Large intestine (tissue), 3 donors: Measurements from ENCODE around the gene FAM3B. TPM values are rescaled to one million over a fixed set of nuclear protein-coding genes. Genes with fewer than 3 reads are reported as not detected.
"Not testable (repeated sequence)": the region's sequence is repeated elsewhere in the genome, so short reads cannot be mapped to it uniquely, and the experiment has no call there.

Experiments used
- DNase-seq, 2 donors: peaks; one replicate each; pipeline versions ENCODE4 v3.0.0 to v3.0.0-alpha.2; 2013
- H3K27ac ChIP-seq: one replicate; pipeline ENCODE4 v1.5.1; 2013; ENCODE audit warnings: low read length
- H3K27me3 ChIP-seq: 2 replicates; pipeline ENCODE4 v1.6.1; 2013; ENCODE audit warnings: low read length; ENCODE audit not compliant: control insufficient read depth, insufficient read depth
- H3K36me3 ChIP-seq: 2 replicates; pipeline ENCODE4 v1.6.1; 2013; ENCODE audit warnings: low read length; ENCODE audit not compliant: control insufficient read depth, insufficient read depth
- H3K4me1 ChIP-seq: one replicate; pipeline ENCODE4 v1.6.1; 2013; ENCODE audit warnings: low read length; ENCODE audit not compliant: control insufficient read depth, insufficient read depth
- H3K4me3 ChIP-seq: one replicate; pipeline ENCODE4 v1.5.1; 2013; ENCODE audit warnings: low read length
- H3K9me3 ChIP-seq: one replicate; pipeline ENCODE4 v1.6.1; 2013; ENCODE audit warnings: mild to moderate bottlenecking, low read depth, low read length, moderate library complexity; ENCODE audit not compliant: control insufficient read depth
- WGBS: methylation state at CpG from one replicate; pipeline ENCODE4 v1.1.5; 2013; ENCODE audit warnings: low lambda C conversion rate; ENCODE audit not compliant: insufficient coverage; 5-methylcytosine and 5-hydroxymethylcytosine counted together
- polyA plus RNA-seq: library from polyadenylated mRNA; unstranded; fragments of 120-200 nt; gene quantifications from one replicate; pipeline ENCODE4 v1.2.1, GENCODE V29; 2013

The FAM3B gene
- polyA plus RNA-seq, 1 donor, result 7.4 TPM

DNA sequence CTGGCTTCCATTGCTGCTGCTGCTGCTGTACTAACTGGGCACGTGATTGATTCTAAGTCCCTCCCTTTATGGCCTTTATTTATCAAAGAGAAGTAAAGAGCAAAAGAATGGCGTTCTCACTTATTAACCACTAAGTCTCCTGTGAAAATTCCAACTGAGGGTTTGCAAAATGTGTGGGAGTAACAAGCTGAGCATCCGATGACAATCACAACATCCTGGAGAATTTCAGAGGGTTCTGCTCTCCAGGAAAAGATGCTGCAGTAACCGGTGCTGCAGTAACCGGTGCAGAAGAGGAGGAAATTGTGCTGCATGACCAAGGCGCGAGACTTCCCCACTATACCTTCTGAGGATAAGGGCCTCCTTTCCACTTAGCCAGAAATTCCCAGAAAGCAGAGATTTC, 32.5 kb downstream of the FAM3B start:
- H3K27ac ChIP-seq, result no peak overlapping the region
- no CpG with 5 or more reads among the region's 7 CpGs for WGBS
- no peak for DNase-seq
- no peaks in the 10 kb centered on the region for H3K36me3 ChIP-seq
- no peaks in the 10 kb centered on the region for H3K27me3 ChIP-seq
- no peaks in the 10 kb centered on the region for H3K9me3 ChIP-seq
- H3K4me3 ChIP-seq, result no peak overlapping the region
- H3K4me1 ChIP-seq, result no peaks in the 10 kb centered on the region

DNA sequence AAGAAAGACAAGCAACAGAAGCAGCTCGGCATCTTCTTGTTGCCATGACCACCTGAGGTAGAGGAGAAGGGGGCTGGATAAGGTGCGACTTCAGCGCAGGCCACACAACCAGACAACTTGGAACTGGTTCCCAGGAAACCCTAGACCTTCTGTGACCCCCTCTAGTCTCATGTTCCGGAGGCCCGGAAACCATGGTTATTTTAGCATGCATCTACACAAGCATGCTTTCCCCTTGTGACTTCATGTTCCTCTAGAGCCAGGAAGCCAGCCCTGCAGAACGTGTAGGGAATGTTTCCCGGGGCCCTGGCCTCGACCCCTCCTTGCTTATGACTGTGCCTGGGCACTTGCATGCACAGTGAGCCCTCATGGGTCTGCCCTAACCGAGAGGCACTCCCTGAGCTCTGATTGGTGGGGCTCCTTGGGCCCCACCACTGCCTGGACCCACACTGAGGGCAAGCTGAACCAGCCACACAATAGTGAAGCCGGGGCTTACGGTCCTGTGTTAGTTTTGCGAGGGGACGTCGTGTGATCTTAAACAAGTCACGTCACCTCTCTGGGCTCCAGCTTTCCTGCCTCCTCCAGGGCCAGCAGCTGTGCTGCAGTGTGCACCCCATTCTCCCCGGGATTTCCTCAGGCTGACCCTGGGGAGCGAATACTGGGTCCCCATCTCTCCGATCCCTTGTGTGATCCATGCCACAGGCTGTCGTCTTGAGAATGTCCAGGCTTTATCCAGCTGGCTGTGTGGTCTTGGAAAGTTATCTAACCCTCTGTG, 33.2 kb downstream of the FAM3B start:
- WGBS, result no CpG with 5 or more reads among the region's 19 CpGs
- no peak for DNase-seq
- Histone ChIP-seq H3K4me1 (no peaks in the 10 kb centered on the region), H3K9me3 (no peaks in the 10 kb centered on the region), H3K4me3 (no peak overlapping the region), H3K36me3 (no peaks in the 10 kb centered on the region), H3K27me3 (no peaks in the 10 kb centered on the region), H3K27ac (no peak overlapping the region)

DNA sequence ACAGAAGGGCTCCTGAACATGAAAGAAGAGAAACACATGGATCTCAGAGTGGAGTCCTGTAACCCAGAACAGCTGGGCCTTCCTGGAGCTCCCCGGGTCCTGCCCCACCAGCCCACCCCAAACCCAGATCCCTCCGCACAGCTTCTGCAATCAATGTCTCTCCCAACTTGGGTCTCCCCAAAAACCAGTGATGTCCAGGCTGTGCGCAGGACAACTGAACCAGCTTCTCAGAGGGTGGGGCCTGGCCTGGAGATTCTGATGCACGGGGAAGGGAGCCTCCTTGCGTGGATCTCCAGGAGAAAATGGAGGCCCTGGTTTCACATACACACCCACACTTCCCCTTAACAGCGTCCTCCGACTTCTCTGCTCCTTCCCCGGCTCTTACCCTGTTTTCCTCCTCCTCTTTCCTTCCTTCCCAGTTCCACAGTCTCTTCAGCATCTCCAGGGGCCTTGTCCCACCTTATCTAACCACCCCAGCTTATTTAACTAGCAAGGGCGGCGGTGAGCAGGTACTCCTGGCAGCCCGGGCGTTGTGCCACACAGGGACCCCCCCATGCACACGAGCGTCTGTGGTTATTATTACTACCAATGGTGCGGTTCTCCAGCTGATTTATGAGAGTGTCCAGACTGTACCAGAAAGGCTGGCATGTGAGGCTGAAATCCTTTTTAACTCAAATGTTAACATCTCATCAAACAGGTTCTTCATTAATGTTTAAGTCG, 34.0 kb downstream of the FAM3B start:
- Histone ChIP-seq H3K27me3 (no peaks in the 10 kb centered on the region), H3K4me1 (no peaks in the 10 kb centered on the region), H3K4me3 (no peak overlapping the region), H3K36me3 (no peaks in the 10 kb centered on the region), H3K9me3 (no peaks in the 10 kb centered on the region), H3K27ac (no peak overlapping the region)
- WGBS, result 94% methylated on average over 4 of the region's 16 CpGs
- no peak for DNase-seq

DNA sequence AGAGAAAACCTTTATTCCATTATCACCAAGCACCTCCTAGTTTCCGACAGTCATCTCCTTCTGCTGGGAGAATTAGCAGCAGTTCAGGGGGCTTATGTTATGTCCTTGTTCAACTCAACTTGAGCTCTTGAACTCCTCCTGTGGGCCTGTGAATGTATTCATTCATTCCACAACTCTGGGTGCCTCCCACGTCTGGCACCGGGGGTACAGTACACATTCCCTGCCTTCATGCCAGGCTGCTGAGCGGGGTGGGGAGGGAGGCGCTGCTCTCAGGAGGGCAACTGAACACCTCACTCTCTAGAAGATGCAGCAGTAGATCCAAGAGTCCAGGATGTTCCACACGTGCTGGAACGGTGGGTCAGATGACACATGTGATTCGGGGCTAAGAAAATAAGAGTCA, 40.9 kb downstream of the FAM3B start:
- Histone ChIP-seq H3K9me3 (no peaks in the 10 kb centered on the region), H3K27ac (no peak overlapping the region), H3K27me3 (no peaks in the 10 kb centered on the region), H3K4me3 (no peak overlapping the region), H3K4me1 (peaks cover 19% of the 10 kb centered on the region), H3K36me3 (no peaks in the 10 kb centered on the region)
- DNase-seq, result no peak
- no CpG with 5 or more reads among the region's 8 CpGs for WGBS

DNA sequence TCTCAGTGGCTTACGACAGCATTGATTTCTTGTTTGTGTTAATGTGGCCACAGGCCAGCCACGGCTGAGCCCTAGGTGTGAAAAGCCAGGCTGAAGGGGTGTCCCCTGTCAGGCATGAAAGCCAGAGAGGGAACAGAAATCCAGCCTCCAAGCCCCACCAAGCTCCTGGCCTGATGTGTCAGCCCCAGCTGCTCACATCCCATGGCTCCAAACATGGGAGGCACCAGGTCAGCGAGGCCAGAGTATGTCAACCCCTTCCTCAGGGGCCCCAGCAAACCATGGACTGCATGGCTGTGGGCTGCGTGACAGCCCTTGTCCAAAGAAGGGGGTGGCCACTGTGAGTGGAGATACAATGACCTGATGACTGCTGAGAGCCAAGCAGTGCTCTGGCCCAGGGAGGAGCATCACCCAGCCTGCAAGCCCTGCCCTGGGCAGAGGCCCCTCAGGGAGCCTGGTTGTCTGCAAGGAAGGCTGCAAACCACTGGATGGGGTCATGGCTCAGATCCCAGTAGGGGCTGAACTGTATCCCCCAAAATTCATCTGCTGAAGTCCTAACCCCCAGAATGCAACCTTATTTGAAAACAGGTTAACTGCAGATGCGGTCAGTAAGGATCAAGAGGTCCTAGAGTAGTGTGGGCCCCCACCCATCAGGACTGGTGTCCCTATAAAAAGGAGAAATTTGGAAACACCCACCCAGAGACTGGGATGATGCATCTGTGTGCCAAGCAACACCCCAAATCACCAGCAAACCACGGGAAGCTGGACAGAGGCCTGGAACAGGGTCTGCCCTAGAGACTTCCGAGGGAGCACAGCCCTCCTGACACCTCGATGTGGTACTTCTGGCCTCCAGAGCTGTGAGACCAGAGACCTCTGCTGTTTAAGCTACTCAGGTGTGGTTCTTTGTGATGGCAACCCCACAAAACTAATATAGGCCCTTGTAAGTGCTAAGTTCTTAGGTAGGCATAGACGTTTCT, 41.9 kb downstream of the FAM3B start:
- WGBS, result no CpG with 5 or more reads among the region's 9 CpGs
- DNase-seq, result no peak
- H3K27me3 ChIP-seq, result no peaks in the 10 kb centered on the region

DNA sequence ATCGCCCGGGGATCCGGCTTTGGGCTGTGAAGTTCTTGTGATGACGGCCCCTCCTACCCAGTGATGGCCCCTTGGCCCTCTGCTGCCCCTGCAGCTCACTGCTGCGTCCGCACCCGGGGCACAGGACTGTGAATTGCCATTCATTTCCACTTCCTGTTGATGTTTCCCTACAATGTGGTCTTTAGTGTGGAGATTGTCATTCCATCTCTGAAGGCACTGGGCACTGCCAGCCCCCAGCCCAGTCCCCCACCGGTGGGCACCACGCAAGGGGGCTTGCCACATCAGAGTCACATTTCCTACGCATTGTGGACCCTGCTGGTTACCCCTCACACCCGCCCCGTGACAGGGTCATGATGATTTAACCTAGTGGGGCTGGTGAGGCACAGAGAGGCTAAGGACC, 42.7 kb downstream of the FAM3B start:
- Histone ChIP-seq H3K4me1 (peaks cover 19% of the 10 kb centered on the region), H3K9me3 (no peaks in the 10 kb centered on the region), H3K4me3 (no peak overlapping the region), H3K36me3 (no peaks in the 10 kb centered on the region), H3K27ac (no peak overlapping the region), H3K27me3 (no peaks in the 10 kb centered on the region)
- no CpG with 5 or more reads among the region's 12 CpGs for WGBS
- DNase-seq, result no peak

More for the DNA sequence above, 41.9 kb downstream of the FAM3B start:
- Histone ChIP-seq H3K36me3 (no peaks in the 10 kb centered on the region), H3K27ac (no peak overlapping the region), H3K4me1 (peaks cover 19% of the 10 kb centered on the region), H3K9me3 (no peaks in the 10 kb centered on the region), H3K4me3 (no peak overlapping the region)

DNA sequence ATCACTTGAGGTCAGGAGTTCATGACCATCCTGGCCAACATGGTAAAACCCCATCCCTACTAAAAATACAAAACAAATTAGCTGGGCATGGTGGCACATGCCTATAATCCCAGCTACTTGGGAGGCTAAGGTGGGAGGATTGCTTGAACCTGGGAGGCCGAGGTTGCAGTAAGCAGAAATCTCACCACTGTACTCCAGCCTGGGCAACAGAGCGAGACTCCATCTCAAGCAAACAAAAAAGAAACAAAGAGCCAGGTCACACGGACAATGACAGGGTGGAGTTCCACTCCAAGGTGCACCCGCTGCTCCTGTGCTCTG, 43.1 kb downstream of the FAM3B start:
- H3K36me3 ChIP-seq, DNase-seq, H3K4me3 ChIP-seq, H3K27me3 ChIP-seq, H3K27ac ChIP-seq, H3K9me3 ChIP-seq: not testable (repeated sequence)
- WGBS, result no CpG with 5 or more reads among the region's 4 CpGs
- H3K4me1 ChIP-seq, result peaks cover 19% of the 10 kb centered on the region

DNA sequence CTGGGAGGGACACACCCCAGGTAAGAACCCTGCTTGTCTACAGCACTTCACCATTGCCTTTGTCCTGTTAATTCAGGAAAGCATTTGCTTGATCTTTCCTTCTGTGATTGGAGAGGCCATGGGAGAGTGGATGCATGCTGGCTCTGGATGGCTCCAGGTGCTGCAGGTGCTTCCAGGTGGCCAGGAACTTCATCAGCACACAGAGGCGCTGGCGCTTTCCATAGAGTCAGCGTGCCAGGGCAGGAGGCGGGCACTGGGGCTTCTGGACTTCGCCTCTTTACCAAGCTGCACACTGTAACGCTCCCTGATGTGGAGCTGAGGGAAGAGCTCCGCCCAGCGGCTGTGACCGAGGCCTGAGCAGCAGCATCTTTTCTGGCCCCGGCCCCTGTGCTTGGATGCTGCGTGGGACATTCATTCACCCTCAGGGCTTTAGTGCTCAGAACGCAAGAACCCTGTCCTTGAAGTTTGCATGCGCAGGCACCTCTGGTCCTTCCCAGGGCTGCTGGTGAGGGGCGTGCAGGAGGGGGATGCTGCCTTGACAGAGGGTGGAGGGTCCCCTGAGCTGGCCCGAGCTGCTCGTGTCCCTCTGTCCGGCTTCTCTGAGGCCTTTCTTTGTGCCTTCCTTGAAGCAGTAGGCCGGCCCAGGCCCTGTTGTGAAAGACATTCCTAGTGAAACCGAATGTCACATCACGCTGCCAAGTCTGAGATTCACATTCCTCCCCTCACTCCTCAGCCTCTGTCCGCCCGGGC, 43.6 kb downstream of the FAM3B start:
- peaks cover 19% of the 10 kb centered on the region for H3K4me1 ChIP-seq
- no peaks in the 10 kb centered on the region for H3K27me3 ChIP-seq
- no peak overlapping the region for H3K4me3 ChIP-seq
- H3K36me3 ChIP-seq, result no peaks in the 10 kb centered on the region
- no peak overlapping the region for H3K27ac ChIP-seq
- DNase-seq, result peak; percentile 36 to 51
- H3K9me3 ChIP-seq, result no peaks in the 10 kb centered on the region
- no CpG with 5 or more reads among the region's 22 CpGs for WGBS

DNA sequence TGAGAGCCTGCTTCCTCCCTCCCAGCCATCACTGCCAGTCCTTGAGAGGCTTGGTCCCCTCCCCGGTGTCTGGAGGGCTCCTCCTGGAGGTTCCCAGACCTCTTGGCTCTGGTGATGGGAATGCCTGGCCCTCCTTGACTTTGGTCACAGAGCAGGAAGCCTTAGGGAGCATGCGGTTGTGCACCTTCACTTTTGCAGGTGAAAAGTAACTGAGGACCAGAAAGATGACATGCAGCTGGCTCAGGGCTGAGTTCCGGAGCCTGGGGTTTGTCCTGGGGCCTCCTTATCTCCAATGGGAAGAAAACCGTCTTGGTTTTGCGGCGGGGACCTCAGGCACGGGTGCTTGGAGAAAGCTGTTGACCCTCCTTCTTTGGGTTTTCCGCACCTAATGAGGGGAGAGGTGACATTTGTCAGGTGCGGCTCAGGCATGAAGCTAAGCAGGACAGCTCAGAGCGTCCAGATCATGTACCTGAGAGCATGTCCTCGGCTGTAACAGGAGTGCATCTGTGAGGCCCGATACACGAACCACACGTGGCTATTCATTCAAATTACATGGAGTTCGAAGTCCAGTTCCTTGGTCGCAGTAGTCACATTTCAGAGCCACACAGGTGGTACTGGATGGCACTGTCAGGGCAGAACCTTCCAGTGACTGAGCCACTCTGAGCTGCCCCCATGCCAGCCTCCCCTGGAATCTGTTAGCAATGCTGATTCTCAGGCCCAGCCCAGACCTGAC, 44.6 kb downstream of the FAM3B start:
- no CpG with 5 or more reads among the region's 16 CpGs for WGBS
- Histone ChIP-seq H3K27ac (peak overlapping the region; percentile 51), H3K9me3 (no peaks in the 10 kb centered on the region), H3K4me1 (peaks cover 21% of the 10 kb centered on the region), H3K36me3 (no peaks in the 10 kb centered on the region), H3K27me3 (no peaks in the 10 kb centered on the region), H3K4me3 (no peak overlapping the region)
- DNase-seq, result peak; percentile 61 to 85
